Caco-2 (cell line): ENCODE measurements around the gene CNTD1. TPM values are rescaled to one million over a fixed set of nuclear protein-coding genes. Genes with fewer than 3 reads are reported as not detected.
A peak's percentile ranks its signal among the peaks of the same experiment; 100 is the strongest.

ENCODE experiments used
- BruUV-seq: library from RNA; stranded (reverse); fragments of 400-500 nt; replicated peaks from 2 replicates; lab custom pipeline; 2021; lab: Mats Ljungman, UMichigan
- CTCF ChIA-PET: fragments of 300-600 bp; sonication (Branson Sonifier 250); formaldehyde crosslinking; loops from one replicate; lab custom pipeline; 2022; ENCODE audit warnings: antibody characterized with exemption; lab: Charles Lee
- POLR2A ChIA-PET: fragments of 300-600 bp; sonication (Branson Sonifier 250); formaldehyde crosslinking; loops from one replicate; lab custom pipeline; 2022; ENCODE audit warnings: antibody characterized with exemption; lab: Charles Lee
- DNase-seq, 2 experiments: peaks; one replicate each; pipeline versions ENCODE4 v3.0.0 to v3.0.0-alpha.2; 2020 to 2022
- H3K27me3 ChIP-seq: replicated peaks from 2 replicates; pipeline ENCODE4 v1.6.0; 2011; ENCODE audit warnings: low read length; ENCODE audit not compliant: control insufficient read depth, insufficient read depth
- H3K36me3 ChIP-seq: 2 replicates; pipeline ENCODE4 v1.5.1; 2011; ENCODE audit warnings: low read length; ENCODE audit not compliant: control insufficient read depth, insufficient read depth
- H3K4me1 ChIP-seq: fragments of 250-450 bp; sonication (Bioruptor Pico); 2 replicates; pipeline ENCODE4 v1.5.1; 2020; ENCODE audit warnings: mild to moderate bottlenecking
- H3K4me3 ChIP-seq: 2 replicates; pipeline ENCODE4 v1.5.1; 2011; ENCODE audit warnings: low read depth, mild to moderate bottlenecking, control low read depth, low read length
- H3K9me3 ChIP-seq: fragments of 250-450 bp; sonication (Bioruptor Pico); 2 replicates; pipeline ENCODE4 v1.5.1; 2020; ENCODE audit warnings: mild to moderate bottlenecking, moderate library complexity
- H3K27ac Mint-ChIP-seq: one replicate; pipeline ENCODE4 v1.8.0; 2022; ENCODE audit warnings: mixed read lengths; ENCODE audit not compliant: unreplicated experiment
- H3K27me3 Mint-ChIP-seq: one replicate; pipeline ENCODE4 v1.8.0; 2022; ENCODE audit warnings: mixed read lengths; ENCODE audit not compliant: insufficient read depth, unreplicated experiment
- H3K36me3 Mint-ChIP-seq: one replicate; pipeline ENCODE4 v1.8.0; 2022; ENCODE audit warnings: mild to moderate bottlenecking, mixed read lengths; ENCODE audit not compliant: insufficient read depth, unreplicated experiment
- H3K4me1 Mint-ChIP-seq: one replicate; pipeline ENCODE4 v1.8.0; 2022; ENCODE audit warnings: low read depth, mixed read lengths; ENCODE audit not compliant: unreplicated experiment
- H3K4me3 Mint-ChIP-seq: one replicate; pipeline ENCODE4 v1.8.0; 2022; ENCODE audit warnings: mild to moderate bottlenecking, moderate library complexity, mixed read lengths; ENCODE audit not compliant: unreplicated experiment
- H3K9me3 Mint-ChIP-seq: one replicate; pipeline ENCODE4 v1.8.0; 2022; ENCODE audit warnings: mixed read lengths; ENCODE audit not compliant: unreplicated experiment
- intact Hi-C: fragments of 100-400 bp; cut with micrococcal nuclease; formaldehyde crosslinking; loops from one replicate; pipeline ENCODE4 v1.10.0; 2022; ENCODE audit not compliant: unreplicated experiment
- microRNA-seq: library from miRNA; unstranded; fragments of <30 nt; microRNA quantifications from one replicate; pipeline ENCODE4 v1.2.0, GENCODE V29; 2022
- total RNA-seq: library from RNA; stranded (reverse); gene quantifications from 2 replicates; pipeline ENCODE4 v1.2.3, GENCODE V29; 2022
- TF ChIP-seq, protein P1 (sequence below), 2 experiments: fragments of 200-600 bp in 1 of 2; IDR thresholded peaks; 1 replicate in 1 of 2; 2 replicates in 1 of 2; pipeline versions ENCODE4 v1.5.1 to v1.8.0; 2011 to 2022; ENCODE audit warnings: antibody characterized with exemption in 1 of 2, control low read depth in 1 of 2, inconsistent platforms in 1 of 2, low read depth in 1 of 2, low read length in 1 of 2, mild to moderate bottlenecking in 1 of 2, moderate library complexity in 1 of 2; ENCODE audit not compliant: insufficient read depth in 1 of 2, severe bottlenecking in 1 of 2, unreplicated experiment in 1 of 2

Gene CNTD1
- total RNA-seq, 1 experiment from 2014 or later: 1.7 TPM

DNA sequence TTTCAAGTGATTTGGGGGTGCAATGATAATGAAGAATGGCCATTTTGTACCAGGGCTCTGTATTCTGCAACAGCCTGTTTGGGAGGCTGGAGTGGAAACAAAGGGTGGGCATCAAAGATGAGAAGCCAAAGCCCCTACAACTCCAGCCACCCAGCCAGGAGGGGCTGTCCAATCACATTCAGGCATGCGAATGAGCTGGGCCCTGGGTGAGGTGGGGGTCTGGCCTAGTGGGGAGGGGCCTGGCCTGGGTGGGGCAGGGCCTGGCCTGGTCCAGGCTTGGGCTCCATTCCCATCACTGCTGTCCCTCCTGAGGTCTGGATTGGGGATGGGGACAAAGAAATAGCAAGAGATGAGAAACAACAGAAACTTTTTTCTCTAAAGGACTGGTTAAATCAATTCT, 58.7 kb downstream of the CNTD1 start:
- no TSS peak for BruUV-seq
- ChIA-PET POLR2A (no interaction called here), CTCF (interaction anchor here (1.2 kb wide), 1 partner anchor 72 kb away, joined by 4 read pairs; no protein-coding TSS in a partner anchor)
- no peaks in the 10 kb centered on the region for H3K9me3 ChIP-seq
- H3K27me3 ChIP-seq: no peaks in the 10 kb centered on the region
- H3K27ac Mint-ChIP-seq: no peak overlapping the region
- no peak overlapping the region for H3K4me3 Mint-ChIP-seq
- H3K9me3 Mint-ChIP-seq: no peaks in the 10 kb centered on the region
- no peaks in the 10 kb centered on the region for H3K27me3 Mint-ChIP-seq
- H3K36me3 ChIP-seq: no peaks in the 10 kb centered on the region; the same call in 1 of the 2 replicates
- no peak overlapping the region for H3K4me3 ChIP-seq
- no peak for DNase-seq
- intact Hi-C loops: no loop called here
- no peaks in the 10 kb centered on the region for H3K4me1 ChIP-seq
- TF ChIP-seq, protein P1, sequence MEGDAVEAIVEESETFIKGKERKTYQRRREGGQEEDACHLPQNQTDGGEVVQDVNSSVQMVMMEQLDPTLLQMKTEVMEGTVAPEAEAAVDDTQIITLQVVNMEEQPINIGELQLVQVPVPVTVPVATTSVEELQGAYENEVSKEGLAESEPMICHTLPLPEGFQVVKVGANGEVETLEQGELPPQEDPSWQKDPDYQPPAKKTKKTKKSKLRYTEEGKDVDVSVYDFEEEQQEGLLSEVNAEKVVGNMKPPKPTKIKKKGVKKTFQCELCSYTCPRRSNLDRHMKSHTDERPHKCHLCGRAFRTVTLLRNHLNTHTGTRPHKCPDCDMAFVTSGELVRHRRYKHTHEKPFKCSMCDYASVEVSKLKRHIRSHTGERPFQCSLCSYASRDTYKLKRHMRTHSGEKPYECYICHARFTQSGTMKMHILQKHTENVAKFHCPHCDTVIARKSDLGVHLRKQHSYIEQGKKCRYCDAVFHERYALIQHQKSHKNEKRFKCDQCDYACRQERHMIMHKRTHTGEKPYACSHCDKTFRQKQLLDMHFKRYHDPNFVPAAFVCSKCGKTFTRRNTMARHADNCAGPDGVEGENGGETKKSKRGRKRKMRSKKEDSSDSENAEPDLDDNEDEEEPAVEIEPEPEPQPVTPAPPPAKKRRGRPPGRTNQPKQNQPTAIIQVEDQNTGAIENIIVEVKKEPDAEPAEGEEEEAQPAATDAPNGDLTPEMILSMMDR (IDR thresholded peaks at IDR 0.05; ENCODE audit: insufficient read depth in 1 of 2, low read depth in 1 of 2, low read length in 1 of 2, severe bottlenecking in 1 of 2, unreplicated experiment in 1 of 2): no peak
- H3K36me3 Mint-ChIP-seq: no peaks in the 10 kb centered on the region
- H3K4me1 Mint-ChIP-seq: no peaks in the 10 kb centered on the region

Small RNA genes within 50 kb of the gene (microRNA-seq; reads per million reads assigned to microRNA genes)
- 3.9 reads per million, percentile 25 among the genes with 10 or more reads in this experiment for gene MIR6781

Other genes starting within 250 kb of the CNTD1 start
- gene HSD17B1, start 245.9 kb upstream of the CNTD1 start, total RNA-seq: 2.3 and 4.0 TPM in 2 replicates
- 128 and 138 TPM in 2 replicates for gene COASY, start 236.7 kb upstream of the CNTD1 start, total RNA-seq
- 37.5 and 41.2 TPM in 2 replicates for gene MLX, start 231.8 kb upstream of the CNTD1 start, total RNA-seq
- 24.7 and 25.2 TPM in 2 replicates for gene PSMC3IP, start 221.1 kb upstream of the CNTD1 start, total RNA-seq
- gene RETREG3, start 189.5 kb upstream of the CNTD1 start, total RNA-seq: 58.6 and 59.0 TPM in 2 replicates
- 108 and 112 TPM in 2 replicates for gene TUBG1, start 189.2 kb upstream of the CNTD1 start, total RNA-seq
- 23.8 and 26.5 TPM in 2 replicates for gene TUBG2, start 139.6 kb upstream of the CNTD1 start, total RNA-seq
- gene PLEKHH3, start 121.9 kb upstream of the CNTD1 start, total RNA-seq: 25.3 and 26.2 TPM in 2 replicates
- gene CCR10, start 117.0 kb upstream of the CNTD1 start, total RNA-seq: 1.6 and 3.2 TPM in 2 replicates
- 7.2 and 7.5 TPM in 2 replicates for gene CNTNAP1, start 116.3 kb upstream of the CNTD1 start, total RNA-seq
- gene EZH1, start 53.8 kb upstream of the CNTD1 start, total RNA-seq: 16.9 and 18.0 TPM in 2 replicates
- 21.4 and 24.3 TPM in 2 replicates for gene RAMP2, start 37.6 kb upstream of the CNTD1 start, total RNA-seq
- 96.0 and 103 TPM in 2 replicates for gene VPS25, start 25.4 kb upstream of the CNTD1 start, total RNA-seq
- 3.3 and 4.1 TPM in 2 replicates for gene WNK4, start 18.3 kb upstream of the CNTD1 start, total RNA-seq
- 63.5 and 63.6 TPM in 2 replicates for gene COA3, start 157 bp upstream of the CNTD1 start, total RNA-seq
- gene BECN1, start 25.4 kb downstream of the CNTD1 start, total RNA-seq: 82.0 and 82.7 TPM in 2 replicates
- 195 and 197 TPM in 2 replicates for gene PSME3, start 34.5 kb downstream of the CNTD1 start, total RNA-seq
- 3.7 and 4.2 TPM in 2 replicates for gene AOC2, start 45.7 kb downstream of the CNTD1 start, total RNA-seq
- gene AOC3, start 52.3 kb downstream of the CNTD1 start, total RNA-seq: 0.49 and 0.93 TPM in 2 replicates
- gene G6PC1, start 101.9 kb downstream of the CNTD1 start, total RNA-seq: not detected in 2 replicates
- gene AARSD1, start 165.6 kb downstream of the CNTD1 start, total RNA-seq: 69.0 and 76.2 TPM in 2 replicates
- gene PTGES3L, start 181.2 kb downstream of the CNTD1 start, total RNA-seq: 1.1 and 1.2 TPM in 2 replicates
- 17.6 and 18.2 TPM in 2 replicates for gene RUNDC1, start 181.7 kb downstream of the CNTD1 start, total RNA-seq
- gene RPL27, start 199.6 kb downstream of the CNTD1 start, total RNA-seq: 1,565 and 1,613 TPM in 2 replicates
- gene IFI35, start 207.9 kb downstream of the CNTD1 start, total RNA-seq: 9.4 and 10.2 TPM in 2 replicates
- 227 and 236 TPM in 2 replicates for gene VAT1, start 223.5 kb downstream of the CNTD1 start, total RNA-seq
- gene RND2, start 226.4 kb downstream of the CNTD1 start, total RNA-seq: 1.2 and 1.7 TPM in 2 replicates